Lung (tissue), 12 donors: ENCODE results near the gene PTPRT. TPM values are rescaled to one million over a fixed set of nuclear protein-coding genes. Genes with fewer than 3 reads are reported as not detected.

Experiments
- ATAC-seq: fragments of 200-7000 bp; cut with Tn5 transposase; one replicate; pipeline ENCODE4 v1.9.1; 2020; ENCODE audit warnings: moderate number of reproducible peaks; ENCODE audit not compliant: insufficient read depth, low FRiP score
- DNase-seq, 3 donors: peaks; one replicate each; pipeline ENCODE4 v3.0.0-alpha.2; 2013 to 2017
- H3K27ac ChIP-seq, 2 donors: one replicate each; pipeline ENCODE4 v1.5.1; 2013; ENCODE audit warnings: mild to moderate bottlenecking in 2 of 2, moderate library complexity in 2 of 2, control low read depth in 1 of 2, inconsistent platforms in 1 of 2, low read depth in 1 of 2, low read length in 1 of 2
- H3K27me3 ChIP-seq, 3 donors: one replicate each; pipeline ENCODE4 v1.5.1; 2013; ENCODE audit warnings: low read length in 2 of 3; ENCODE audit not compliant: control insufficient read depth in 3 of 3, insufficient read depth in 3 of 3
- H3K36me3 ChIP-seq, 4 donors: one replicate each; pipeline ENCODE4 v1.5.1; 2013; ENCODE audit warnings: low read length in 4 of 4, mild to moderate bottlenecking in 1 of 4, moderate library complexity in 1 of 4; ENCODE audit not compliant: control insufficient read depth in 4 of 4, insufficient read depth in 4 of 4
- H3K4me1 ChIP-seq, 5 donors: one replicate each; pipeline ENCODE4 v1.5.1; 2013; ENCODE audit warnings: low read length in 5 of 5, mild to moderate bottlenecking in 2 of 5, moderate library complexity in 1 of 5; ENCODE audit not compliant: control insufficient read depth in 5 of 5, insufficient read depth in 5 of 5
- H3K4me3 ChIP-seq: one replicate; pipeline ENCODE4 v1.5.1; 2013; ENCODE audit warnings: mild to moderate bottlenecking, control low read depth, moderate library complexity
- H3K9ac ChIP-seq, 2 donors: one replicate each; pipeline ENCODE4 v1.5.1; 2013; ENCODE audit warnings: low read length in 2 of 2, control low read depth in 1 of 2; ENCODE audit not compliant: insufficient read depth in 1 of 2
- H3K9me3 ChIP-seq, 4 donors: one replicate each; pipeline ENCODE4 v1.5.1; 2013; ENCODE audit warnings: low read length in 3 of 4, mild to moderate bottlenecking in 1 of 4, moderate library complexity in 1 of 4; ENCODE audit not compliant: control insufficient read depth in 4 of 4, insufficient read depth in 3 of 4
- WGBS, 2 donors: extraction: QIAGEN DNeasy Blood & Tissue Kit; methylation state at CpG; one replicate each; pipeline ENCODE4 v1.1.7; 2013; 5-methylcytosine and 5-hydroxymethylcytosine counted together
- polyA plus RNA-seq, 2 donors: library from polyadenylated mRNA; stranded (reverse); fragments of 200-250 nt; gene quantifications; one replicate each; pipeline ENCODE4 v1.2.1, GENCODE V29; 2013
- total RNA-seq, 2 donors: library from RNA; depleted of rRNA in 1 of 2; stranded (reverse); fragments of >200 nt in 1 of 2; gene quantifications; one replicate each; pipeline ENCODE4 v1.2.1, GENCODE V29; 2014 to 2021
- TF ChIP-seq, protein P1 (sequence below): IDR thresholded peaks from 2 replicates; pipeline ENCODE4 v1.5.1; 2012; ENCODE audit warnings: mild to moderate bottlenecking; ENCODE audit errors: control extremely low read depth, extremely low read depth
- donor health status: control.
- donor health status: control.
- donor health status: Bipolar disorder and iron deficiency.
- donor health status: healthy.
- donor health status: DM: yes; HTN: yes; CAD: no.

PTPRT gene
- total and polyA plus RNA-seq, 4 donors = 0.37 to 13.8 (median 6.1) TPM

DNA sequence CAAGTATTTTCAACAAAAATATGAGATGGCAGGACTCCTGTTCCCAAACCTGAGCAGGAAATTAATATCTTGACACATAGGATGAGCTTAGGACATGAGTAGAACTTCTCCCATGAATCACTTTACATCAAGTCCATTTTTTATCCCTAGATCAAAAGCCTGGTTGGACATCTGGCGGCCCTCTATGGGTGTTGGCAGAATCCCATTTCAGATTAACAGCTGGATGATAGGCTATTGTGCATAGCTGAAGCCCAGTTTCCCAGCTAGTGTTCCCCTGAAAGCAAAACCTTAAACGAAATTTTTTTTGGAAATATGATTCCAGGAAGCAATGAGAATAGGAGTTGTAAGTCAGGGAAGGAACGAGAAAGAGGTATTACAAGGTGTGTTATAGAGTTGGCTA lies 1122.1 kb downstream of the PTPRT start:
- no peak overlapping the region for H3K4me3 ChIP-seq
- ATAC-seq (no peak), DNase-seq (peak in 1 of 3 donors; percentile 56)
- no peaks in the 10 kb centered on the region for H3K27me3 ChIP-seq
- H3K4me1 ChIP-seq = peaks cover 0 to 14% (median 0%) of the 10 kb centered on the region in 5 donors
- no peak overlapping the region for H3K27ac ChIP-seq
- WGBS, 2 donors = 46 to 56% methylated on average over 3 of the region's 3 CpGs
- no peak overlapping the region for H3K9ac ChIP-seq
- TF ChIP-seq, protein P1, sequence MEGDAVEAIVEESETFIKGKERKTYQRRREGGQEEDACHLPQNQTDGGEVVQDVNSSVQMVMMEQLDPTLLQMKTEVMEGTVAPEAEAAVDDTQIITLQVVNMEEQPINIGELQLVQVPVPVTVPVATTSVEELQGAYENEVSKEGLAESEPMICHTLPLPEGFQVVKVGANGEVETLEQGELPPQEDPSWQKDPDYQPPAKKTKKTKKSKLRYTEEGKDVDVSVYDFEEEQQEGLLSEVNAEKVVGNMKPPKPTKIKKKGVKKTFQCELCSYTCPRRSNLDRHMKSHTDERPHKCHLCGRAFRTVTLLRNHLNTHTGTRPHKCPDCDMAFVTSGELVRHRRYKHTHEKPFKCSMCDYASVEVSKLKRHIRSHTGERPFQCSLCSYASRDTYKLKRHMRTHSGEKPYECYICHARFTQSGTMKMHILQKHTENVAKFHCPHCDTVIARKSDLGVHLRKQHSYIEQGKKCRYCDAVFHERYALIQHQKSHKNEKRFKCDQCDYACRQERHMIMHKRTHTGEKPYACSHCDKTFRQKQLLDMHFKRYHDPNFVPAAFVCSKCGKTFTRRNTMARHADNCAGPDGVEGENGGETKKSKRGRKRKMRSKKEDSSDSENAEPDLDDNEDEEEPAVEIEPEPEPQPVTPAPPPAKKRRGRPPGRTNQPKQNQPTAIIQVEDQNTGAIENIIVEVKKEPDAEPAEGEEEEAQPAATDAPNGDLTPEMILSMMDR = no peak
- no peaks in the 10 kb centered on the region for H3K9me3 ChIP-seq
- H3K36me3 ChIP-seq = no peaks in the 10 kb centered on the region

DNA sequence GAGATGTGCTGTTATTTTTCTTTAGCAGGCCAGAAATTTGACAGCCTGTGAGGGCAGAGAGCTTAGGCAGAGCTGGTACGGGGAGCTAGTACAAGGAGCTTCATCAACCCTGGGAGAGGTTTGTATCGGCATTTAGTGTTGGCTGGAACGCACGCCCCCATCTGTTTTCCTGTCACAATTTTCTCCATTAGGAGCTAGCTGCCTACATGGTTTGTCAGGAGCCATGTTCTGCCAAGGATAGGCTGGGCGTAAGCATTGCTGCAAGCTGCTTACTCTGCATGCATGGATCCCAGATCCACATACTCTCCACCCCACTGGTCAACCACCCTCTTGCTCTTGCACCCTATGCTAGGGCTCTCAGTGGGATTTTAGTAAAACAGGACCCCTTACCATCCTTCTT lies 1122.5 kb downstream of the PTPRT start:
- DNase-seq = no peak
- Histone ChIP-seq H3K4me1 (peaks cover 0 to 14% (median 0%) of the 10 kb centered on the region in 5 donors), H3K36me3 (no peaks in the 10 kb centered on the region), H3K27ac (no peak overlapping the region), H3K9me3 (no peaks in the 10 kb centered on the region), H3K4me3 (no peak overlapping the region), H3K9ac (no peak overlapping the region), H3K27me3 (no peaks in the 10 kb centered on the region)
- no peak for ATAC-seq
- TF ChIP-seq, protein P1 = no peak
- whole genome bisulfite sequencing, 2 donors = 86 to 87% methylated on average over 5 of the region's 5 CpGs

- TF ChIP-seq, protein P1 = no peak
- peaks cover 0 to 8% (median 0%) of the 10 kb centered on the region in 5 donors for H3K4me1 ChIP-seq
- H3K27me3 ChIP-seq = no peaks in the 10 kb centered on the region
- H3K9me3 ChIP-seq = no peaks in the 10 kb centered on the region
- WGBS, 2 donors = 73 to 82% methylated on average over 4 of the region's 4 CpGs
- H3K4me3 ChIP-seq = no peak overlapping the region
- H3K27ac ChIP-seq = no peak overlapping the region
- ATAC-seq (no peak), DNase-seq (no peak)
- no peaks in the 10 kb centered on the region for H3K36me3 ChIP-seq
- H3K9ac ChIP-seq = no peak overlapping the region
Observed at GRCh38 chr20:42063141-42063540, 1126.6 kb downstream of the PTPRT start.

- 64% methylated on average over 3 of the region's 3 CpGs for WGBS, 2 donors
- no peak overlapping the region for H3K4me3 ChIP-seq
- DNase-seq (no peak), ATAC-seq (no peak)
- no peaks in the 10 kb centered on the region for H3K36me3 ChIP-seq
- H3K27me3 ChIP-seq = peaks cover 0 to 14% (median 6%) of the 10 kb centered on the region in 3 donors
- no peak overlapping the region for H3K27ac ChIP-seq
- TF ChIP-seq, protein P1 = no peak
- no peak overlapping the region for H3K9ac ChIP-seq
- no peaks in the 10 kb centered on the region for H3K4me1 ChIP-seq
- H3K9me3 ChIP-seq = peaks cover 0 to 4% (median 0%) of the 10 kb centered on the region in 4 donors
Observed at GRCh38 chr20:42053350-42053749, 1136.4 kb downstream of the PTPRT start.
